CD8-positive, alpha-beta memory T cell (primary cell): ENCODE measurements around the gene TBC1D16. TPM values are rescaled to one million over a fixed set of nuclear protein-coding genes. Genes with fewer than 3 reads are reported as not detected.
A peak's percentile ranks its signal among the peaks of the same experiment; 100 is the strongest.

Source experiments
- CTCF ChIA-PET: fragments of 350-600 bp; sonication (Branson Sonifier 250); formaldehyde crosslinking; loops from one replicate; lab custom pipeline; 2021; ENCODE audit warnings: antibody characterized with exemption; lab: Charles Lee
- POLR2A ChIA-PET: fragments of 350-600 bp; sonication (Branson Sonifier 250); formaldehyde crosslinking; loops from one replicate; lab custom pipeline; 2021; ENCODE audit warnings: antibody characterized with exemption; lab: Charles Lee
- DNase-seq, 5 donors: peaks; one replicate each; pipeline versions ENCODE4 v3.0.0 to v3.0.0-alpha.2; 2020 to 2022; ENCODE audit warnings: mixed read lengths in 1 of 5
- H3K27ac ChIP-seq: one replicate; pipeline ENCODE4 v1.7.0; 2013; ENCODE audit warnings: low read depth, mild to moderate bottlenecking, low read length, moderate library complexity
- H3K27me3 ChIP-seq: 2 replicates; pipeline ENCODE4 v1.7.0; 2013; ENCODE audit warnings: low read length, mild to moderate bottlenecking; ENCODE audit not compliant: insufficient read depth, poor library complexity, severe bottlenecking
- H3K36me3 ChIP-seq: 2 replicates; pipeline ENCODE4 v1.7.0; 2013; ENCODE audit warnings: mild to moderate bottlenecking, low read length, moderate library complexity; ENCODE audit not compliant: insufficient read depth
- H3K4me1 ChIP-seq: 2 replicates; pipeline ENCODE4 v1.7.0; 2013; ENCODE audit warnings: mild to moderate bottlenecking, low read length, moderate library complexity; ENCODE audit not compliant: insufficient read depth
- H3K4me3 ChIP-seq: 2 replicates; pipeline ENCODE4 v1.7.0; 2013; ENCODE audit warnings: mild to moderate bottlenecking, low read length
- H3K9me3 ChIP-seq: 2 replicates; pipeline ENCODE4 v1.7.0; 2013; ENCODE audit warnings: mild to moderate bottlenecking, low read length
- H3K27ac Mint-ChIP-seq, 8 donors: one replicate each; pipeline ENCODE4 v1.8.0; 2020 to 2021; ENCODE audit warnings: mixed read lengths in 8 of 8, mild to moderate bottlenecking in 6 of 8, inconsistent platforms in 3 of 8, moderate library complexity in 3 of 8
- H3K27me3 Mint-ChIP-seq, 2 donors: one replicate each; pipeline ENCODE4 v1.8.0; 2020 to 2021; ENCODE audit warnings: mixed read lengths in 2 of 2, mild to moderate bottlenecking in 1 of 2, moderate library complexity in 1 of 2
- H3K36me3 Mint-ChIP-seq, 3 donors: one replicate each; pipeline ENCODE4 v1.8.0; 2020 to 2021; ENCODE audit warnings: mixed read lengths in 3 of 3, inconsistent platforms in 1 of 3, mild to moderate bottlenecking in 1 of 3
- H3K4me1 Mint-ChIP-seq, 3 donors: one replicate each; pipeline ENCODE4 v1.8.0; 2020 to 2021; ENCODE audit warnings: mixed read lengths in 3 of 3, inconsistent platforms in 1 of 3, mild to moderate bottlenecking in 1 of 3
- H3K4me3 Mint-ChIP-seq, 7 donors: one replicate each; pipeline ENCODE4 v1.8.0; 2020 to 2021; ENCODE audit warnings: mixed read lengths in 7 of 7, mild to moderate bottlenecking in 6 of 7, moderate library complexity in 4 of 7, inconsistent platforms in 2 of 7
- H3K9me3 Mint-ChIP-seq, 5 donors: one replicate each; pipeline ENCODE4 v1.8.0; 2020 to 2022; ENCODE audit warnings: mixed read lengths in 5 of 5, mild to moderate bottlenecking in 3 of 5, moderate library complexity in 2 of 5, inconsistent platforms in 1 of 5
- polyA plus RNA-seq: library from polyadenylated mRNA; unstranded; fragments of 300-500 nt; fragmentation: Illumina TruSeq; gene quantifications from one replicate; pipeline ENCODE4 v1.2.3, GENCODE V29; 2021
- total RNA-seq, 2 experiments: library from RNA; stranded (reverse); gene quantifications; one replicate each; pipeline ENCODE4 v1.2.3, GENCODE V29; 2021

TBC1D16 gene
- total and polyA plus RNA-seq, 3 experiments from 2014 or later = 0.33 to 4.3 (median 3.5) TPM

GRCh38 chr17:79952265-79952877 lies 83.3 kb downstream of the TBC1D16 start:
- H3K36me3 ChIP-seq = no peaks in the 10 kb centered on the region
- H3K27me3 ChIP-seq = no peaks in the 10 kb centered on the region
- Mint-ChIP-seq H3K4me3 (no peak overlapping the region), H3K4me1 (no peaks in the 10 kb centered on the region), H3K27me3 (peaks cover under 1 to 6% of the 10 kb centered on the region in 2 donors), H3K9me3 (no peaks in the 10 kb centered on the region), H3K27ac (no peak overlapping the region), H3K36me3 (peaks cover 0 to 2% (median 0%) of the 10 kb centered on the region in 3 donors)
- POLR2A ChIA-PET = no interaction called here
- no peaks in the 10 kb centered on the region for H3K9me3 ChIP-seq
- peak in 1 of 5 donors; percentile 42 for DNase-seq
- CTCF ChIA-PET = no interaction called here
- H3K4me3 ChIP-seq = no peak overlapping the region
- no peaks in the 10 kb centered on the region for H3K4me1 ChIP-seq
- no peak overlapping the region for H3K27ac ChIP-seq

DNA sequence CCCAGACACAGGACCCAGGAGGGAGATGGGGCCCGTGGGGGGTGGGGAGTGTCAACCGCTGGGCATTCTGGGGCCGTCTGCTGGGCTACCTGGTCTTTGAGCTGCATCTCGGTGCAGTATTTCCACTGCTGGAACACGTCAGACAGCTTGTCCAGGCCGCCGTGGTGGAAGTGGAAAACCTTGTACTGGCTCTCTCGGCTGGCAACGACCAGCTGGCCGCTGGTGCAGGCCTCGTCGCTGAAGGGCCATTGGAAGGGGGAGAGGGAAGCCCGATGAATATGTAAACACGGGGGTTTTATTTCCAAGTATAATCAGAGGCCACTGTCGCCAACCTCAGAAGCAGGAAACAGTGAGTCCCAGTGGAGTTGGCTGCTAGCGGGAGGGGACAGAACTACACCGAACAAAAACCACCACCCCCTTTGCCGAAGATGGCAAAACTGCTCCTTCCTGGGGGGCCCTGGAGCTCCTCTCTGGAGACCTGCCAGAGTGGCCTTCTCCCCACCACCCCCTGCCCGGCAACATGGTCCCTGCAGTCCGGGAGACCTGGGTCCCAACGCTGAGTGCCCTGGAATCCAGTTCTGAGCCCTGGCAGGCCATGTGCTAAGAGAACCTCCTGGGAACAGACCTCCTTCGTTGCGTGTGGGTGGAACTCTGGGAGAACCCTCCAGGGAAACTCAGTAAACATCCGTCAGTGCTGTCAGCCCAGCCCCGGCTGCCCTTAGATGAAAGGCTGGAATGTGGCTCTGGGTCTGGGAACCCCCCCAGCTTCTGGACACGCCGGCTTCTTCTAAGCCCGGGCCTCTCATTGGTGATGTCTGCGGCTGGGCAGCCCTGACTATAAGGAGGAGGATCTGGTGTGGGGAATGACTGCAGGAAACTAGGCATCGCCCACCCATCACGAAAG lies 84.1 kb downstream of the TBC1D16 start:
- H3K36me3 ChIP-seq = no peaks in the 10 kb centered on the region
- H3K4me1 ChIP-seq = no peaks in the 10 kb centered on the region
- Mint-ChIP-seq H3K36me3 (peaks cover 0 to 2% (median 0%) of the 10 kb centered on the region in 3 donors), H3K27me3 (no peaks in the 10 kb centered on the region), H3K9me3 (no peaks in the 10 kb centered on the region), H3K4me1 (no peaks in the 10 kb centered on the region), H3K27ac (no peak overlapping the region), H3K4me3 (no peak overlapping the region)
- H3K27me3 ChIP-seq = no peaks in the 10 kb centered on the region
- CTCF ChIA-PET = no interaction called here
- POLR2A ChIA-PET = no interaction called here
- no peaks in the 10 kb centered on the region for H3K9me3 ChIP-seq
- no peak overlapping the region for H3K27ac ChIP-seq
- peak in 1 of 5 donors; percentile 30 for DNase-seq
- H3K4me3 ChIP-seq = no peak overlapping the region

DNA sequence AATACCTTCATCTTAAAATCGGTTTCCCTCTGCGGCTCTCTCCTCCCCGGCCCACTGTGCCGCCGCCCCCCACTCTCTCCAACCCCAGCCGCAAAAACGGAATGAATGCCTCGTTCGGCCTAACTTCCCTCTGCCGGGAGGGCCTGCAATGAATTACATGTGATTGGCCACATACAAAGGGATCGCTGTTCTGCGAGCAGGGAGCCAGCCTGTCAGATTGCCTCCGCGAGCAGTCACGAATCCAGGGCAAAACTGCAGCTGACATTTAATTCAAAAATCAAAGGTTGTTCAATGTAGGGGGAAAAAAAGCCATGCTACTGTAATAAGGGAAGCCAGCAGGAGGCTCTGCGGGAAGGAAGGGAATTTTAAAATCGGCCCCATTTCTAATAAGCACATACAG lies 84.9 kb downstream of the TBC1D16 start:
- Histone ChIP-seq H3K4me3 (no peak overlapping the region), H3K27me3 (no peaks in the 10 kb centered on the region), H3K9me3 (no peaks in the 10 kb centered on the region), H3K27ac (no peak overlapping the region), H3K36me3 (no peaks in the 10 kb centered on the region), H3K4me1 (no peaks in the 10 kb centered on the region)
- DNase-seq = peak in 1 of 5 donors; percentile 14
- no peaks in the 10 kb centered on the region for H3K4me1 Mint-ChIP-seq
- no peak overlapping the region for H3K4me3 Mint-ChIP-seq
- no peak overlapping the region for H3K27ac Mint-ChIP-seq
- ChIA-PET POLR2A (no interaction called here), CTCF (no interaction called here)
- H3K27me3 Mint-ChIP-seq = no peaks in the 10 kb centered on the region
- no peaks in the 10 kb centered on the region for H3K9me3 Mint-ChIP-seq
- H3K36me3 Mint-ChIP-seq = peaks cover 0 to 2% (median 0%) of the 10 kb centered on the region in 3 donors

- H3K36me3 Mint-ChIP-seq = peaks cover 0 to 2% (median 0%) of the 10 kb centered on the region in 3 donors
- peak overlapping the region in 1 of 8 donors; percentile 65 for H3K27ac Mint-ChIP-seq
- ChIA-PET CTCF (no interaction called here), POLR2A (no interaction called here)
- H3K9me3 ChIP-seq = no peaks in the 10 kb centered on the region
- no peak overlapping the region for H3K4me3 ChIP-seq
- no peaks in the 10 kb centered on the region for H3K36me3 ChIP-seq
- H3K27me3 ChIP-seq = no peaks in the 10 kb centered on the region
- H3K27ac ChIP-seq = no peak overlapping the region
- no peaks in the 10 kb centered on the region for H3K4me1 ChIP-seq
- H3K4me3 Mint-ChIP-seq = no peak overlapping the region
- no peaks in the 10 kb centered on the region for H3K4me1 Mint-ChIP-seq
- peak in 1 of 5 donors; percentile 42 for DNase-seq
- H3K27me3 Mint-ChIP-seq = no peaks in the 10 kb centered on the region
- H3K9me3 Mint-ChIP-seq = no peaks in the 10 kb centered on the region
These were observed 85.4 kb downstream of the TBC1D16 start for GRCh38 chr17:79950306-79950705.

- Mint-ChIP-seq H3K9me3 (no peaks in the 10 kb centered on the region), H3K4me3 (no peak overlapping the region), H3K27me3 (no peaks in the 10 kb centered on the region), H3K27ac (no peak overlapping the region), H3K36me3 (peaks cover 0 to 2% (median 0%) of the 10 kb centered on the region in 3 donors), H3K4me1 (no peaks in the 10 kb centered on the region)
- ChIA-PET POLR2A (no interaction called here), CTCF (no interaction called here)
- Histone ChIP-seq H3K27me3 (no peaks in the 10 kb centered on the region), H3K4me3 (no peak overlapping the region), H3K4me1 (no peaks in the 10 kb centered on the region), H3K27ac (no peak overlapping the region), H3K9me3 (no peaks in the 10 kb centered on the region), H3K36me3 (no peaks in the 10 kb centered on the region)
- peak in 1 of 5 donors; percentile 37 for DNase-seq
These were observed 85.9 kb downstream of the TBC1D16 start for GRCh38 chr17:79949656-79950209.

GRCh38 chr17:79948945-79949655 lies 86.6 kb downstream of the TBC1D16 start:
- Mint-ChIP-seq H3K27ac (no peak overlapping the region), H3K9me3 (no peaks in the 10 kb centered on the region), H3K4me3 (no peak overlapping the region), H3K4me1 (no peaks in the 10 kb centered on the region), H3K27me3 (no peaks in the 10 kb centered on the region), H3K36me3 (peaks cover 0 to 2% (median 0%) of the 10 kb centered on the region in 3 donors)
- no peak overlapping the region for H3K4me3 ChIP-seq
- H3K27me3 ChIP-seq = no peaks in the 10 kb centered on the region
- DNase-seq = peak in 1 of 5 donors; percentile 46
- CTCF ChIA-PET = no interaction called here
- H3K36me3 ChIP-seq = no peaks in the 10 kb centered on the region
- no peak overlapping the region for H3K27ac ChIP-seq
- POLR2A ChIA-PET = no interaction called here
- H3K4me1 ChIP-seq = no peaks in the 10 kb centered on the region
- no peaks in the 10 kb centered on the region for H3K9me3 ChIP-seq

GRCh38 chr17:79948406-79948944 lies 87.2 kb downstream of the TBC1D16 start:
- Mint-ChIP-seq H3K4me3 (no peak overlapping the region), H3K9me3 (peaks cover 0 to 2% (median 0%) of the 10 kb centered on the region in 5 donors), H3K27ac (no peak overlapping the region), H3K27me3 (no peaks in the 10 kb centered on the region), H3K4me1 (no peaks in the 10 kb centered on the region), H3K36me3 (peaks cover 0 to 2% (median 0%) of the 10 kb centered on the region in 3 donors)
- no peaks in the 10 kb centered on the region for H3K27me3 ChIP-seq
- no peaks in the 10 kb centered on the region for H3K4me1 ChIP-seq
- H3K27ac ChIP-seq = no peak overlapping the region
- no peaks in the 10 kb centered on the region for H3K9me3 ChIP-seq
- POLR2A ChIA-PET = no interaction called here
- CTCF ChIA-PET = no interaction called here
- H3K36me3 ChIP-seq = no peaks in the 10 kb centered on the region
- DNase-seq = peak in 1 of 5 donors; percentile 26
- no peak overlapping the region for H3K4me3 ChIP-seq
